Stimulated activated naive CD8-positive, alpha-beta T cell treated with anti-CD3 and anti-CD28 coated beads, Interleukin-15, Interleukin-2, amounts not matched to agents 100 U/mL and 50 U/mL, for 24 hours (primary cell): ENCODE results near the gene FLVCR1.
"Not testable (repeated sequence)": the region's sequence is repeated elsewhere in the genome, so short reads cannot be mapped to it uniquely, and the experiment has no call there.

ENCODE experiments used
- ATAC-seq: fragments of 150-1000 bp; cut with Tn5 transposase; one replicate; pipeline ENCODE4 v1.10.0; 2021
- DNase-seq: peaks from one replicate; pipeline ENCODE4 v3.0.0; 2021

Gene FLVCR1

DNA sequence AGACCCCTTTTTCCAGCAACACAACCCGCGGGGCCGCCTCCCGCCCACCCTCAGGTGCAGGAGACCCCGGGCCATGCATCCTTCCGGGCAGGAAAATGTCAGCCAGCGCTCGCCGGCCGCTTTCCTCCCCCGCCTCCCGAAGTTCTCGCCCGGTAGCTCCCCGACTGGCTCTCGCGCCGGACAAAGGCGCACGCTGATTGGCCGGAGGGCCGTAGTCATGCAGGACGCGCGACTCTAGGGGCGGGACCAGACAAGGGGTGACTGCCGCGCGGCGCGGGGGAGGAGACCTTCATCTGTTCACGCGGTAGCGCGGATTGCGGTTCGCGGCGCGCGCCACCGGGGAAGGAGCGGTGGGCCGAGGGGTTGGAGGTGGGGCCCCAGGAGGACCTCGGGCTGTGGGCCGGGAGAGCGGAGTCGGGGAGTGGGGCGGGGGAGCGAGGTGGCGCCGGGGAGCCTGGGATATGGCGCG lies at the start of gene FLVCR1:
TSS of gene FLVCR1 (plus strand) at position 284 of the 469 bp plus-strand sequence. CDS start at position 462, 178 bp downstream.
- peak; percentile 99 for ATAC-seq
- DNase-seq: peak; percentile 97

DNA sequence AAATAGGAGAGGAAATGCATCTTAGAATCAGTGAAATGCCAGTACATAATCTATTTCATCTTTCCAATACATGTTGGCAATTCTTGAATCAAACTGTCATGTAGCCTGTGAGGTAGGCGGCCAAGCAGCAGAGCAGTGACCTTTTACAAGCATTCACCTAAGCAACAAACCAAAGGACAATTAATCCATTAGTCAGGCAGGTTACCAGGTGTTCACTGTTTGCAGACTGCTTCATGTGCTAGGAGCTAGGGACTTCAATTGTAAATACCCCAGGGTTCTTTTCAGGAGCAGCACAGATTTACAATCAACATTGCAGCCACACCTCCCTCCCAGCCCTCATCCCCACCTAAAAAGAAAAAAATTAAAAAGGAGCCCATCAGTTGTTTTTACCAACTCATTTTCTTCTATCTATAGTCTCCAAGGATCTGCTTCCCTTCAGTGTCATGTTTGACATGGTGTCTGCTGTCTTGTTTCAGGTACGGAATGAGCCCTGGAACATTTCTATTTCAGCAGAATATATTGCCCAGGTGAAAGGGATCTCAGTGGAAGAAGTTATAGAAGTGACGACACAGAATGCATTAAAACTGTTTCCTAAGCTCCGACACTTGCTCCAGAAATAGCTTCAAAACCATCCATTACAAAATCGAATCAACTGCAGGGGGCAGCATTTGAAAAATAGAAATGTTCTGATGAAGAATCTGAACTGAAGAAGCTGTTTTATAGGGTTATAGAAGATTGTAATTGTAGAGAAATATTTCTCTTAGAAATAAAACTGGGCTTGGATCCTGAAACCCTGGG lies 43.3 kb upstream of the FLVCR1 start:
- no peak for ATAC-seq
- no peak for DNase-seq

DNA sequence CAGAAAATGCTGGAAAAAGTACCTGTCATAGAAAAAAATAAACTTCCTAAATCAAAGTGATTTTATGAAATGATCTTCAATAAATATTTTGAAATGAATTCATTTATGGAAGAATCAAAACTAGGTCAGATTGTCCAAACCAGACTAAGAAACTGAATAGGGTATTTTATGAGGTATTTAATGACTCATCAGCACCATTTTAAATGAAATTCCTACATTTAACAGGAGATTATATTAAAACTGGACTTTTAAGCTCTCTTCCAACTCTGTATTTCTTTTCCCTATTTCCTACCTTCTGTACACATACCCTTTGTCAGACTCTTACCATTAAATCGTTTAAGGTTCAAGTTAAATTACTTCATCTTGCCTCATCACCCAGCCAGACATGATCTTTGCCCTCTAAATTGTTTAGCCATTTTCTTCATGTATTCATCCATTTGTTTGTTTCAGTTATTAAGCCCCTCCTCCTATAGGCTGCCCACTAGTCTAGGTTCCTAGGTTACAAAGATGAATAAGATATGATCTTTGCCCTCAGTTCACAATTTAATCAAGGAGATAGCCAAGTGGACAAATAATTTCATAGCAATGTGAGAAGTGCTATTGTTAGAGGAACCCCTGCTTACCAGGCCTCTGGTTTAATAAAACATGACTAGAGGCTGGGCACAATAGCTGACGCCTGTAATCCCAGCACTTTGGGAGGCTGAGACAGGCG lies 41.4 kb upstream of the FLVCR1 start:
- no peak for DNase-seq
- ATAC-seq: no peak

DNA sequence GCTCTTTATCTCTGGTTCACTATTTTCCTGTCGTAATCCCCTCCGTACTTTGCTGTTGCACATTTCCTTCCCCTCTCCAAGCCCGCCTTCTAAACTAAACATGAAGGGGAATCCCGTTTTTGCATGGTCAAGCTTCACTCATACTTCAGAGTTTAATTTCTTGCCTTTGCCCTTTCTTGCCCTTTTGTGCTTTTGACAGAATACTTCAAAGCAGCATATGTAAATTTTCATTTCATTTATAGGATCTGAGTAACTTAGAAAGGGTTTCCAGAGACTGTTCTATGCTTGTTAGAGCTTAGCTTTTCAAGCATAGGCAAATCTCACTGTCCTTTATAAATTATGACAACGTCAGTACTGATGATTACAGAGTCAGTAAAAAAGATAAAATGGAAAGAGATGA lies 38.3 kb upstream of the FLVCR1 start:
- ATAC-seq: peak; percentile 40
- DNase-seq: no peak

DNA sequence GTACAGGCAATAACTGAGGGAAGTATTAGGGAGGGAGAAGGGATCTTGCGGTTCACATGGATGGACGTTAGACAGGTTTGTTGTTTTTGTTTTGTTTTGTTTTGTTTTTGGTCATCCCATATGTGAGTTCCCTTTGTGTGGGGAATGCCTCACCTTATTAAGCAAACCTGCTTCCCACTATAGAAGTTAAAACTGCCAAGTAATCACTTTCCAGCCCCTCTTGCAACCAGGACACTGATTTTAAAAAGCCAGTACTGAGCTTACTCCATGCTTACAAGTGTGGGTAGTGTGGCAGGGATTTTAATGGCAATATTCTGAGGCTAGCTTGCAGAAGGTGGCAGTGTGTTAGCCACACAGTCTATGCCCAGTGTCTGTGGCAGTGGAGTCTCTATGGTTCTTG lies 37.1 kb upstream of the FLVCR1 start:
- no peak for ATAC-seq
- DNase-seq: no peak

DNA sequence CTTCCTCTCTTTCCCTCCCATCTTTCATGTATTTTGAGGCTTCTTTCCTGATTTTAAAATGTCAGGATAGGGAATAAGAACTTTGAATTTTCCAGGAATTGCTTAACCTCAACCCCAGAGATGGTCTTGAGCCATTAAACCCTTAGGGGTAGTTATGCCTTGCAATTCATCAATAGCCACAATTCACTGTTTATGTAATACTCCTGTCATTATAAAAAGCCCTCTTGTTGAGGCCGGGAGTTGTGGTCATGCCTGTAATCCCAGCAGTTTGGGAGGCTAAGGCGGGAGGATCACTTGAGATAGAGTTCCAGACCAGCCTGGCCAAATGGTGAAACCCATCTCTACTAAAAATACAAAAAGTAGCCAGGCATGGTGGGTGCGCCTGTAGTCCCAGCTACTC lies 35.1 kb upstream of the FLVCR1 start:
- no peak for ATAC-seq
- no peak for DNase-seq

DNA sequence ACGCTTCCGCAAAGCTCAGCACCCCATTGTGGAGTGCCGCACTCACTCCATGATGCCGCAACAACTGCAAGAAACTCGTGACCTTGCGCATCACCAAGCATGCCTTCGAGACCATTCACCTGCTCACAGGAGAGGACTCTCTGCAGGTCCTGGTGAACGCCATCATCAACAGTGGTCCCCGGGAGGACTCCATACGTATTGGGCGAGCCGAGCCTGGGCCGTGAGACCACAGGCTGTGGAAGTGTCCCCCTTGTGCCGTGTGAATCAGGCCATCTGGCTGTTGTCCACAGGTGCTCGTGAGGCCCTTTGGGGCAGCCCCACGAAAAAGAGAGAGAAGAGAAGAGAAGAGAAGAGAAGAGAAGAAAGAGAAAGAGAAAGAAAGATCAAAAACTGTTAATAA lies 33.9 kb upstream of the FLVCR1 start:
- DNase-seq (no peak), ATAC-seq (no peak)

DNA sequence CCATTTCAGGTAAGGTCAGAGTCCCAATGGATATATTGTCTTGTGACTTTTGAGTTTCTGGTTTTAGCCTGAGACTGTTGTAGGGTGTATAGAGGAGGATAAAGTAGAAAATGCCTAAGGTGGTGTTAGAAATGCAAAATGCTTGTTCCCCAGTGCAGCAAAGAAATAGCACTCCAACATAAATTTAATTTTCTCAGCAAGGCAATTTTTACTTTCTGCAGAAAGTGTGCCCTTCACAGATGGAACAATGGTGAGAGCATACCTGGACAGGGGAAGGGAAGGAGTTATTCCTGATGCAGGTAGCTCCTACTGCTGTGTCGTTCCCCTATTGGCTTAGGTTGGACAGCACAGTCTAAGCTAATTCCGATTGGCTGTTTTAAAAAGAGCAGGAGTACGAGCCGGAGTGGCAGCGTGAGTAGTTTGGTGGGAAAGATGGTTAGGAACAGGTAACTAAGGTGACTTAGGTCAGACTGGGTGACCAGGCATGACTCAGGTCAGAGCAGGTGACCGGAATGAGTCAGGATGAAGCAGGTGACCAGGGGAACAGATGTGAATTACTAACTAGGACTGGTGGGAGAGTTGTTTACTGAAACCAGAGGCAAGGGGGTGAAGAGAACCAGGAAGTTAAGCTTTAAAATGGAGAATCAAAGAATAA lies 32.1 kb upstream of the FLVCR1 start:
- ATAC-seq: no peak
- no peak for DNase-seq

DNA sequence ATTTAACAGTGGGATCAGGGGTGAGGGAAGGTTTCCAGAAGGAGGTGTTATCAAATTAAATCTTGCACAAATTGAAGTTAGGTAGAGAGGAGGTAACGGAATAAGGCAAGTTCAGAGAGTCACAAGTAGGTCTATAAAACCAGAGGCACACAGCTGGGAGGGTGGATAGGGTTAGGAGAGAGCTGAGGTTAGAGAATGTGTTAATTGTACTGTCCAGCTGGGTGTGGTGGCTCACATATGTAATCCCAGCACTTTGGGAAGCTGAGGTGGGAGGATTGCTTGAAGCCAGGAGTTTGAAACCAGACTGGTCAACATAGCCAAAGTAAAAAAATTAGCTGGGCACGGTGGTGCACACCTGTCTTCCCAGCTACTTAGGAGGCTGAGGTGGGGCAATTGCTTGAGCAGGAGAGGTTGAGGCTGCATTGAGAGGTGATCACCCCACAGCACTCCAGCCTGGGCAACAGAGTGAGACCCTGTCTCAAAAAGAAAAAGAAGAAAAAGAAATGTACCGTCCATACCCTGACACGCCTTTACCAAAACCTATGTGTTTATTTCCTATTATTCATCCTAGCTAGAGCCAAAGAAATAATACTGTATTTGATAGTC lies 30.8 kb upstream of the FLVCR1 start:
- no peak for ATAC-seq
- DNase-seq: no peak

DNA sequence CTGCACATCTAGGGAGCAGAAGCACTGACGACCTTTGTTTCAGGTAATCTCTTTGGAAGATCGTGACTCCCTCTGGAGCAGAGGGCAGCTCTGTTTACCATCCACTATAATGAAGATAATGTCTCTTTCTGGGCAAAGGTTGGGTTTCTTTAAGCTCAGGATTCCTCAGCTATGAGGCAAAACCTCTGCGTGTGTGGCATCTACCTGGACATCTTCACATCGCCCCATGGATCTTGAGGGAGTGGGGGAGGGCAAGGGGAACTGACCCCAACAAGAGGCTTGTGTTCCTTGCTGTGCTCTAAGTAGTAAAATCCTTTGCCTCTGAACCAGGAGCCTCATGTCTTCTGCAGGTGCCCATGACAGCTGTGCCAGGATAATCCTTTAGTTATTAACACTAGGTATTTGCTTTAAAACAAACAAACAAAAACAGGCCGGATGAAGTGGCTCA lies 30.2 kb upstream of the FLVCR1 start:
- ATAC-seq (no peak), DNase-seq (no peak)

DNA sequence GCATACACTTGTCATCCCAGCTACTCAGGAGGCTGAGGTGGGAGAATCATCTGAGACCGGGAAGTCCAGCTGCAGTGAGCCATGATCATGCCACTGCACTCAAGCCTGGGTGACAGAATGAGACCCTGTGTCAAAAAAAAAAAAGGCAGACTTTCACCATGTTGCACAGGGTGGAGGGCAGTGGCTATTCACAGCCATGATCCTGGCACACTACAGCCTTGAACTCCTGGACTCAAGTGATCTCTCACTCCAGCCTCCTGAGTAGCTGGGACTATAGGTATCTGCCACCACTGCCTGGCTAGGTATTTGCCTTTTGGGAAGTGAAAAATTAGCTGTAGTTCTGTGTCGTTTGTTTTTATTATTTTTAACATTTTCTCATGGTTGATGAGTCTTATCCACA lies 29.7 kb upstream of the FLVCR1 start:
- no peak for DNase-seq
- ATAC-seq: no peak

DNA sequence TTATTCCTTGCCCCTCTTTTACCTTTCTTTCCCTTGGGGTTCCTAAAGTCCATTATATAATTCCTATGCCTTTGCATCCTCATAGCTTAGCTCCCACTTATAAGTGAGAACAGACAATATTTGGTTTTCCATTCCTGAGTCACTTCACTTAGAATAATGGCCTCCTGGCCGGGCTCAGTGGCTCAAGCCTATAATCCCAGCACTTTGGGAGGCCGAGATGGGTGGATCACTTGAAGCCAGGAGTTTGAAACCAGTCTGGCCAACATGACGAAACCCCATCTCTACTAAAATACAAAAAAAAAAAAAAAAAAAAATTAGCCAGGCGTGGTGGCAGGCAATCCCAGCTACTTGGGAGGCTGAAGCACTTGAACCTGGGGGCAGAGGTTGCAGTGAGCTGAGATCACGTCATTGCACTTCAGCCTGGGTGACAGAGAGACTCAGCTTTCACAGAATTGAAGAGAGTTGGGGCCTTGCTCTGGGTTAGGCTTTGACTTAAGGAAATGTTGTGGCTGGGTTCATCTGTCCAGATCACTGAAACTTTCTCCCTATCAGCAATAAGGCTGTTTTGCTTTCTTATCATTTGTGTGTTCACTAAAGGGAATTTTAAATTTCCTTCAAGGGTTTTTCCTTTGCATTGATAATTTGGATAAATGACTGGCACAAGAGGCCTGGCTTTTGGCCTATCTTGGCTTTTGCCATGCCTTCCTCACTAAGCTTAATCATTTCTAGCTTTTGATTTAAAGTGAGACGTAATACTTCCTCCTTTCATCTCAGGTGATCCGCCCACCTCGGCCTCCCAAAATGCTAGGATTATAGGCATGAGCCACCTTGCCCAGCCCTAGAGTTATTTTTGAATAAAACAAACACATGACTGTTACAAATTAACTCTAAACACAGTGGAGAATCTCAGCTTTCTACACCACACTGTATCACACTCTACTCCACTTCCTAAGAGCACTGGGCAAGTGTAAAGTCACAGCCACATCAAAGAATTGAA lies 24.6 kb upstream of the FLVCR1 start:
- not testable (repeated sequence) for ATAC-seq, DNase-seq

DNA sequence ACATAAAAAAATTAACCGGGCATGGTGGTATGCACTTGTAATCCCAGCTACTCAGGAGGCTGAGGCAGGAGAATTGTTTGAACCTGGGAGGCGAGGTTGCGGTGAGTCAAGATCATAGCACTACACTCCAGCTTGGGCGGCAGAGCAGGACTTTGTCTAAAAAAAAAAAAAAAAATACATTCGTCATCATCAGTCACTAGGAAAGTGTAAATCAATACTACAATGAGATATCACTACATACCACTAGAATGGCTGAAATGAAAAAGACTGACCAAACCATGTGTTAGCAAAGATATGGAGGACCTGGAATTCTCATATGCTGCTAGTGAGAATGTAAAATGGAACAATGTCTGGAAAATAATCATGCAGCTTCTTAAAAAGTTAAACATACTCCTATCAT lies 19.9 kb upstream of the FLVCR1 start:
- no peak for ATAC-seq

DNA sequence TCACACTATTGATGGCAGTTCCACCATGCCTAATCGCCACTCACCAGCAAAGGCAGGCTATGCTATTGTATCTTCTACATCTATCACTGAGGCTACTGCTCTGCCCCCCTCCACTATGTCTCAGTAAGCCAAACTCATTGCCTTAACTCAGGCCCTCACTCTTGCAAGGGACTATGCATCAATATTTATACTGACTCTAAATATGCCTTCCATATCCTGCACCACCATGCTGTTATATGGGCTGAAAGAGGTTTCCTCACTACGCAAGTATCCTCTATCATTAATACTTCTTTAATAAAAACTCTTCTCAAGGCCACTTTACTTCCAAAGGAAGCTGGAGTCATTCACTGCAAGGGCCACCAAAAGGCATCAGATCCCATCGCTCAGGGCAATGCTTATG lies 13.6 kb upstream of the FLVCR1 start:
- not testable (repeated sequence) for DNase-seq, ATAC-seq

More for the DNA sequence above, 19.9 kb upstream of the FLVCR1 start:
- no peak for DNase-seq

DNA sequence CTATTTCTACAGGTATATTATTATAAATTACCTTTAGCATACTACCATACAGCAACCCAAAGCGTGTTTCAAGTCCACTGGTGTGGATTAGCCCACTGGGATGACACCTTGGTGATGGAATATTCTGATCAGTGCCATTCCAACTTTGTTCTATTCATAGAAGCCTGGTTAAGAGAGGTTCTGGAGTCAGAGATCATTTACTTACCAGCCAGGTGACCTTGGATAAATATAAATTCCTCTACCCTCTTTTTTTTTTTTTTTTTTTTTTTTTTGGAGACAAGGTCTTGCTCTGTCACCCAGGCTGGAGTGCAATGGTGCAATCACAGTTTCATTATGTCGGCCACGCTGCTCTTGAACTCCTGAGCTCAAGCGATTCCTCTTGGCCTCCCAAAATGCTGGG lies 10.5 kb upstream of the FLVCR1 start, which contains the start of gene SPATA45:
TSS of gene SPATA45 (minus strand) at position 101 of the 400 bp plus-strand sequence. CDS start 11,500 bp downstream, outside the sequence.
- DNase-seq: no peak
- ATAC-seq: no peak

DNA sequence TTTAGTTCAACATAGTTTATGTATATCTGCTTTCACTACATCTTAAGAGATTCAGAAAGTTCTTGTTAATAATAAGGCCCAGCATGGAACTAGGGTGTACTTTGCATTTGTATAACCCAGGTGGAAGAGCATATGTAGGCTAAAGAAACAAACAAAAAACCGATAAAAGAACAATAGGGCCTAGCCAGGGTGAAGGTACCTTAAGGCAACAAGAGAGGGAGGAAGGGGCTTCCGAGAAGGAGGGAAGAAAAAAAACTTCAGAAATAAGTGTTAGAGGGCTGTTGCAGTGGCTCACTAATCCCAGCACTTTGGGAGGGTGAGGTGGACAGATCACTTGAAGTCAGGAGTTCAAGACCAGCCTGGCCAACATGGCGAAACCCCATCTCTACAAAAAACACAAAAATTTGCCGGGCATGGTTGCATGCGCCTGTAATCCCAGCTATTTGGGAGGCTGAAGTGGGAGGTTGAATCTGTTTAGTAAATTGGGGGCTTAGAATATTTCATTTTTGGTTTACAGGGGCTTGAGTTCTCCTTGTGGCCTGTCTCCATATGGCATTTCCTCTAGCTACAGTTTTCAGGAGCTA lies 5.9 kb upstream of the FLVCR1 start:
- no peak for DNase-seq
- no peak for ATAC-seq

DNA sequence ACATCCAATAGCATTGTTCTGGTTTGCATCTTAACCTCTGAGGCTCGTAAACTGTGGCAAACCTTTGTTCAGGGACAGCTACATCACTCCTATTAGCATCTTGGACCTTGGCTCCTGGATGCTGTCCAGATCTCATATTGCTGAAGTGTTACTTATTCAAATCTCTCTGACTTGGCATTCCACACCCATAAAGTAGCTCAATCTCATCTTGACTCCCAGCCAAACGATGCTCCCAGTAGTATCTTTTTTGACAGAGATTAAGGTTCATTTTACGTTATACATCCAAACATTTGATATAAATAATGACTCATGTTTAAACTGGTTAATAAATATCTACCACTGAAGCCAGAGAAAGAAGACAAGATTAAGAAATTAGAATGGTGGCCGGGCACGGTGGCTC lies 4.4 kb upstream of the FLVCR1 start:
- no peak for DNase-seq
- no peak for ATAC-seq

DNA sequence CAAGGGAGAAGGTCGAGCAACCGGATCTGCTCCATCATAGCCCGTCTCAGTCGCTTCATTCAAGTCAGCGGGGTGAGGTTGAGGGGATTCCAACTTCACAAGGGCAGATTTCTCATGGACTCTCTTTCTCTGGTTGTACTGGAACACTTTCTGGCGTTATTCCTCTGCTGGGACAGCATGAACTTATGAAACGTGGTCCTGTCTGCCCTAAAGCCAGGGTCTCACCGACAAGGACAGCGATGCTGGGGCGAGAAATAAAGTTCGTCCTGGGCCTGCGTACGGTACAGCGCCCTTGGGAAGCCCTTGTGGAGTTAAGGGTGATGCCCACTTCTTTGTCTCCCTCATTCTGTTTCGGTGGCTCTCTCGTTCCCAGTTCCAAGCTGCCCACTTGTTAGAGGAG lies 1.3 kb upstream of the FLVCR1 start:
- no peak for ATAC-seq
- no peak for DNase-seq

DNA sequence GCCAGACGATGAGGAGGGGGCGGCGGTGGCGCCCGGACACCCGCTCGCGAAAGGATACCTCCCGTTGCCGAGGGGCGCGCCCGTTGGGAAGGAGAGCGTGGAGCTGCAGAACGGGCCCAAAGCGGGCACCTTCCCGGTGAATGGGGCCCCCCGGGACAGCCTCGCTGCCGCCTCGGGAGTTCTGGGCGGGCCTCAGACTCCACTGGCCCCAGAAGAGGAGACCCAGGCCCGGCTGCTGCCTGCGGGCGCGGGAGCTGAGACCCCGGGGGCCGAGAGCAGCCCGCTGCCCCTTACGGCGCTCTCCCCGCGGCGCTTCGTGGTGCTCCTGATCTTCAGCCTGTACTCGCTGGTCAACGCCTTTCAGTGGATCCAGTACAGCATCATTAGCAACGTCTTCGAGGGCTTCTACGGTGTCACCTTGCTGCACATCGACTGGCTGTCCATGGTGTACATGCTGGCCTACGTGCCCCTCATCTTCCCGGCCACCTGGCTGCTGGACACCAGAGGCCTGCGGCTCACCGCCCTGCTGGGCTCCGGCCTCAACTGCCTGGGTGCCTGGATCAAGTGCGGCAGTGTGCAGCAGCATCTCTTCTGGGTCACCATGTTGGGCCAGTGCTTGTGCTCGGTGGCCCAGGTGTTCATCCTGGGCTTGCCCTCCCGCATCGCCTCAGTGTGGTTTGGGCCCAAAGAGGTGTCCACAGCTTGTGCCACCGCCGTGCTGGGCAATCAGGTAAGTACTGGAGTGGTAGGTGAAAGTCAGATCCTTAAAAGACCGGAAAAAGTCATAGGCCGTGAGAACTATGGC lies 588 bp downstream of the FLVCR1 start:
- no peak for DNase-seq
- ATAC-seq: peak; percentile 13
